ENCODE measurements around the gene ISL2.

ISL2 gene

DNA sequence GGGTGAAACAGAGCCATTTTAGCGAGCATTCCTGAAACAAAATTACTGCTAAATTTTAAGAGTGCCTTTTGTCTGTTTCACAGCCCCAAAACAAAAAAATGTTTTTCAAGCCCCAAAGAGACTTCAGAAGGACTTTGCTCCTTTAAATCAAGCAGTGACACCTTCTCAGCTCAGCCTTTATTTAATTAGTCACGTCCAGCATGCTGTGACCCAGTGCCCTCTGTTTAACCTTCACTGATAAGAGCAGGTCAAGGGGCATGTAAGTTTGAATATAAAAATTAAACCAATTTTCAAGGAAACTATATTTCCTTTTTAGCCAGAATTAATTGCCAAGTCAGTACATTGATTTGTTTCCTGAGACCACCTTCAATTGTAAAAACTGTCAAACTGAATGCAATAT is 40.6 kb downstream of the ISL2 start:
- no peak for DNase-seq (ENCODE audit: low spot score)

GRCh38 chr15:76377751-76378150 is 41.2 kb downstream of the ISL2 start:
- DNase-seq (ENCODE audit: low spot score), result no peak

- no peak for DNase-seq (ENCODE audit: low spot score)
These were observed 42.1 kb downstream of the ISL2 start for GRCh38 chr15:76378691-76379090.

DNA sequence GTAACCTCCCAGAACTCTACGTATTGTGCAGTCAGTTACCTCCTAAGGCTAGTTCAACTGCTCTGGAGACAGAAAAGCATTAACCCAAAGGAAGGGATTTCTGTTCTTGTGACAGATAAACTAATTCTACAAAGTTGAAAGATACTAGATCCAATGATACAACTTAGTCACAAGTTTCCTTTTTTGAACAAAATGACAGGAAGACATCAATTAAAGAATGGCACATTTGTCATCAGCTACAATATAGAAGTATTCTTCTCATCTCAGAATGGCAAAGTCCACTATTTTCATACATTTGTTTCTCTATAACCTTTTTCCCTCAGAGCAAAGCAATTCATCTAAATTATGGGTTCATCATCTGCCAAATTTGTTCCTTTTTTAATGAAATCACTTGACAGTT is 43.7 kb downstream of the ISL2 start:
- no peak for DNase-seq (ENCODE audit: low spot score)

- DNase-seq (ENCODE audit: low spot score), result no peak
These were observed 44.8 kb downstream of the ISL2 start for GRCh38 chr15:76381366-76381765.

DNA sequence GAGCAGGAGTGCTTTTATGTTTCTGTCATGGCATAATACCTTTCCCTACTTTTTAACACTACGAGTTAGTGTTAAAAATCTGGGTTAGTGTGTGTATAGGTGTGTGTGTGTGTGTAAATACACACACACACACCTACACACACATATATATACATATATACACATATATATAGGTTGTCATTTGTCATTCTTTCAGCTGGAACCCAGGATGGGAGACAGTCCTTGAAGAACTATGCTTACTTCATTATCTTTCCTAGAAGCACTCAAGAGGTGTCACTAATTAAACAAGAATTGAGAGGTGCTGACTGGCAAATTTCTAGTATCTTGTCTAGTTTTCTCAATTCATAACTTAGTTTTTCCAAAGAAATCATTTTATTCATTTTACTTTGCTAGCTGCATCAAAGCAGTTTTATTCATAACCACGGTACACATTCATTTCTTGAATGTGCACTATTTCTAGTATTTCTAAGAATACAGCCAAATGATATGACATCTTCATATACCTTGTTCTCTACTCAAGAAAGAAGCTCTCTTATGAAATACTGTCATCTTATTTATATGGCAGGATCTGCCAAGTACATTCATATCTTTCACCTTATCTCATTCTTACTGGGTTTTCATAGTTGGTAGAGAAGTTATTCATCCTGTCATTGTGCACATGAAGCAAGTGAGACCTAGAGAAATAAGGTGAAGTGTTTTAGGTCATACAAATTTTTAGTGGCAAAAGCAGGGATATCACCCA is 46.6 kb downstream of the ISL2 start:
- no peak for DNase-seq (ENCODE audit: low spot score)

- no peak for DNase-seq (ENCODE audit: low spot score)
These were observed 47.8 kb downstream of the ISL2 start for GRCh38 chr15:76384409-76384808.

GRCh38 chr15:76386178-76386577 is 49.6 kb downstream of the ISL2 start:
- DNase-seq (ENCODE audit: low spot score), result no peak

DNA sequence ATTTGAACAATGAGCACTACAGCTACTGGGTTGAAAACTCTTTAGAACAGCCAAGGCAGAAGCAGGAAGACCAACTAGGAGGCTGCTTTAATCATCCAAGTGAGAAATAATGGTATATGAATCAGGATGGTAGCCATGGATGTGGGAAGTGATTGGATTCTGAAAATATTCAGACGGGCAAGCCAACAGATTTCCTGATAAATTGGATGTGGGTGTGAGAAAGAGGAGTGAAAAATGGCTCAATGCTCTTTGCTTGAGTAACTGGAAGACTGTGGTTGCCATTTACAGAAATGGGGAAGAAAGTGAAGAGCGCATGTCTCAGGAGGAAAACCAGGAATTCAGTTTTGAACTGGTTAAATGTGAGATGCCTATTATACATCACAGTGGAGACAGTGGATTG is 50.4 kb downstream of the ISL2 start:
- no peak for DNase-seq (ENCODE audit: low spot score)

- no peak for DNase-seq (ENCODE audit: low spot score)
These were observed 54.0 kb downstream of the ISL2 start for GRCh38 chr15:76390571-76390970.

GRCh38 chr15:76391309-76391708 is 54.7 kb downstream of the ISL2 start:
- no peak for DNase-seq (ENCODE audit: low spot score)

DNA sequence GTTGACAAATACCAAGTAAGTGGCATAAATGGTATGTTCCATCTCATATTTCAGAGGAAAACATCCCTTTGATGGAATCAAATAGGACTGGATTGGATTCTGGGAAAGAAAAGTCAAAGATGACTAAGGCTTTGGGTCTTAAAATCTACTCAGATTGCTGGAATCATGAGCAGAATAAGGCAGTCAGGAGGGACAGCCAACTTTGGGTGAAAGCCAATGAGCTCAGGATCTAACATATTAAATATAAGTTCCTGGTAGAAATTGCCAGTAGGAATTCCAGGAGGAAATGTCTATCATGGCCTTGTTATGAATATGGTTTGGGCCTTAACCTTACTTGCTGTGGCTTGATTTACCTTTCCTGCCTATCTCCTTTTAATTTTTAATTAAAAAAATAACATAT is 55.3 kb downstream of the ISL2 start:
- no peak for DNase-seq (ENCODE audit: low spot score)
